IMR-90 (cell line): ENCODE results near the gene EIF4H. TPM values are rescaled to one million over a fixed set of nuclear protein-coding genes. Genes with fewer than 3 reads are reported as not detected.

Experiments
- ATAC-seq: fragments of 200-7000 bp; cut with Tn5 transposase; 2 replicates; pipeline ENCODE4 v1.9.1; 2020; ENCODE audit warnings: low read depth, mild to moderate bottlenecking, moderate library complexity
- BruUV-seq: library from RNA; stranded (reverse); fragments of 400-500 nt; replicated peaks from 2 replicates; lab custom pipeline; 2021; lab: Mats Ljungman, UMichigan
- CTCF ChIA-PET: fragments of 300-600 bp; formaldehyde crosslinking; extraction: SDS; loops from one replicate; lab custom pipeline; 2021; ENCODE audit warnings: antibody characterized with exemption; lab: Yijun Ruan, JAX
- POLR2A ChIA-PET: fragments of 300-600 bp; sonication (Branson Sonifier 250); formaldehyde crosslinking; loops from one replicate; lab custom pipeline; 2022; ENCODE audit warnings: antibody characterized with exemption; ENCODE audit not compliant: unreplicated experiment; lab: Charles Lee
- DNase-seq: peaks from one replicate; pipeline ENCODE4 v3.0.0; 2013
- H2AFZ ChIP-seq: replicated peaks from 2 replicates; pipeline ENCODE3; 2013; ENCODE audit warnings: low read length, mild to moderate bottlenecking; ENCODE audit not compliant: poor library complexity
- H2AK5ac ChIP-seq: 2 replicates; pipeline ENCODE4 v1.6.1; 2013; ENCODE audit warnings: low read depth, low read length, inconsistent platforms
- H2AK9ac ChIP-seq: replicated peaks from 2 replicates; pipeline ENCODE3; 2013; ENCODE audit warnings: mild to moderate bottlenecking, low read depth, low read length, moderate library complexity; ENCODE audit not compliant: poor library complexity
- H2BK120ac ChIP-seq: 2 replicates; pipeline ENCODE4 v1.6.1; 2013; ENCODE audit warnings: low read depth, low read length, inconsistent platforms
- H2BK15ac ChIP-seq: 3 replicates; pipeline ENCODE4 v1.6.1; 2013; ENCODE audit warnings: low read depth, low read length, inconsistent platforms
- H2BK20ac ChIP-seq: 2 replicates; pipeline ENCODE4 v1.6.1; 2013; ENCODE audit warnings: low read depth, mild to moderate bottlenecking, inconsistent platforms, low read length, moderate library complexity
- H2BK5ac ChIP-seq: 2 replicates; pipeline ENCODE4 v1.6.1; 2013; ENCODE audit warnings: mild to moderate bottlenecking, low read depth, low read length, inconsistent platforms; ENCODE audit not compliant: poor library complexity, severe bottlenecking
- H3K14ac ChIP-seq: replicated peaks from 2 replicates; pipeline ENCODE4 v1.6.1; 2013; ENCODE audit warnings: low read depth, low read length, inconsistent platforms
- H3K18ac ChIP-seq: 2 replicates; pipeline ENCODE4 v1.6.1; 2013; ENCODE audit warnings: low read depth, low read length, control low read depth
- H3K23ac ChIP-seq: 2 replicates; pipeline ENCODE4 v1.6.1; 2013; ENCODE audit warnings: low read depth, low read length, inconsistent platforms
- H3K27ac ChIP-seq: 2 replicates; pipeline ENCODE4 v1.5.1; 2013; ENCODE audit warnings: mild to moderate bottlenecking, control low read depth, low read length; ENCODE audit not compliant: insufficient read depth
- H3K27me3 ChIP-seq: 2 replicates; pipeline ENCODE4 v1.6.1; 2013; ENCODE audit warnings: low read length; ENCODE audit not compliant: control insufficient read depth, insufficient read depth
- H3K36me3 ChIP-seq: 2 replicates; pipeline ENCODE4 v1.6.1; 2013; ENCODE audit warnings: low read length, mixed read lengths; ENCODE audit not compliant: control insufficient read depth, insufficient read depth
- H3K4ac ChIP-seq: 2 replicates; pipeline ENCODE4 v1.6.1; 2013; ENCODE audit warnings: low read depth, low read length, inconsistent platforms
- H3K4me1 ChIP-seq: 2 replicates; pipeline ENCODE4 v1.6.1; 2013; ENCODE audit warnings: low read length, mixed read lengths; ENCODE audit not compliant: control insufficient read depth, insufficient read depth
- H3K4me2 ChIP-seq: 2 replicates; pipeline ENCODE4 v1.6.1; 2013; ENCODE audit warnings: low read depth, mild to moderate bottlenecking, control low read depth, low read length, moderate library complexity
- H3K4me3 ChIP-seq: 2 replicates; pipeline ENCODE4 v1.5.1; 2013; ENCODE audit warnings: low read depth, mild to moderate bottlenecking, control low read depth, low read length, moderate library complexity; ENCODE audit not compliant: insufficient read depth
- H3K56ac ChIP-seq: 2 replicates; pipeline ENCODE4 v1.6.1; 2013; ENCODE audit warnings: low read length, inconsistent platforms; ENCODE audit not compliant: insufficient read depth; ENCODE audit errors: extremely low read depth
- H3K79me1 ChIP-seq, 2 experiments: 2 replicates each; pipeline ENCODE4 v1.6.1; 2013; ENCODE audit warnings: low read length in 2 of 2, inconsistent platforms in 1 of 2, low read depth in 1 of 2
- H3K9ac ChIP-seq: 2 replicates; pipeline ENCODE4 v1.6.1; 2013; ENCODE audit warnings: low read depth, low read length, control low read depth
- H3K9me1 ChIP-seq: 2 replicates; pipeline ENCODE4 v1.6.1; 2013; ENCODE audit warnings: low read length, inconsistent platforms; ENCODE audit not compliant: insufficient read depth
- H3K9me3 ChIP-seq: 2 replicates; pipeline ENCODE4 v1.6.1; 2013; ENCODE audit warnings: low read length; ENCODE audit not compliant: control insufficient read depth, insufficient read depth
- H4K20me1 ChIP-seq: 2 replicates; pipeline ENCODE4 v1.6.1; 2013; ENCODE audit warnings: low read length, inconsistent platforms; ENCODE audit not compliant: insufficient read depth
- H4K5ac ChIP-seq: 2 replicates; pipeline ENCODE4 v1.6.1; 2013; ENCODE audit warnings: mild to moderate bottlenecking, low read depth, low read length, control low read depth
- H4K8ac ChIP-seq, 2 experiments: 2 replicates each; pipeline ENCODE4 v1.6.1; 2013; ENCODE audit warnings: low read depth in 2 of 2, low read length in 2 of 2, control low read depth in 1 of 2, inconsistent platforms in 1 of 2
- H4K91ac ChIP-seq: 2 replicates; pipeline ENCODE4 v1.6.1; 2013; ENCODE audit warnings: low read depth, low read length, inconsistent platforms; ENCODE audit not compliant: insufficient read depth
- BHLHE40 ChIP-seq: fragments of 150-350 bp; IDR thresholded peaks from 2 replicates; pipeline ENCODE4 v1.6.1; 2016; ENCODE audit warnings: mild to moderate bottlenecking, low read depth, low read length
- CTCF ChIP-seq: conservative IDR thresholded peaks from 2 replicates; pipeline ENCODE4 v1.5.1; 2012; ENCODE audit warnings: mild to moderate bottlenecking, low read depth, low read length, improper control_type of control experiment
- MAFK ChIP-seq: IDR thresholded peaks from 2 replicates; pipeline ENCODE4 v1.6.1; 2012; ENCODE audit warnings: low read depth, low read length, improper control_type of control experiment
- NFE2L2 ChIP-seq: fragments of 150-350 bp; IDR thresholded peaks from 2 replicates; pipeline ENCODE4 v1.6.1; 2016; ENCODE audit warnings: low read depth, mild to moderate bottlenecking, low read length
- POLR2A ChIP-seq: IDR thresholded peaks from 2 replicates; pipeline ENCODE4 v1.6.1; 2012; ENCODE audit warnings: mild to moderate bottlenecking, low read depth, low read length
- USF2 ChIP-seq: fragments of 150-350 bp; IDR thresholded peaks from 2 replicates; pipeline ENCODE4 v1.6.1; 2017; ENCODE audit warnings: mild to moderate bottlenecking, antibody characterized with exemption, low read length, low read depth
- WGBS, 2 experiments: methylation state at CpG; one replicate each; pipeline versions ENCODE4 v1.1.5 to v1.1.7; 2013; ENCODE audit warnings: missing lambda C conversion rate in 2 of 2; ENCODE audit not compliant: insufficient read length in 1 of 2; ENCODE audit errors: extremely low coverage in 2 of 2; 5-methylcytosine and 5-hydroxymethylcytosine counted together
- dilution Hi-C: fragments of 300-500 bp; cut with HindIII; formaldehyde crosslinking; loops from one replicate; pipeline ENCODE4 v1.14.3; 2018; ENCODE audit warnings: low sequenced_read_pairs; ENCODE audit not compliant: unreplicated experiment
- in situ Hi-C: fragments of 300-500 bp; cut with MboI; formaldehyde crosslinking; loops from 3 replicates; pipeline ENCODE4 v1.14.3; 2019; ENCODE audit warnings: low sequenced_read_pairs, inconsistent platforms, mixed read lengths
- intact Hi-C: fragments of 100-400 bp; cut with micrococcal nuclease; formaldehyde crosslinking; loops from 2 replicates; pipeline ENCODE4 v1.10.0; 2022
- polyA plus RNA-seq, 3 experiments: library from polyadenylated mRNA; depleted of rRNA; stranded (reverse); fragments of >200 nt; gene quantifications; 2 replicates each; pipeline ENCODE4 v1.2.3, GENCODE V29; 2012; ENCODE audit warnings: low replicate concordance in 1 of 3
- total RNA-seq: library from RNA; depleted of rRNA; stranded (reverse); fragments of >200 nt; gene quantifications from 2 replicates; pipeline ENCODE4 v1.2.3, GENCODE V29; 2012

Gene EIF4H
- total and polyA plus RNA-seq, 2 of the 4 experiments (the other 2 are of a cell fraction) = 241 to 321 TPM

GRCh38 chr7:74218343-74218698, 44.2 kb downstream of the EIF4H start:
- Histone ChIP-seq H2BK120ac (no peak overlapping the region), H4K5ac (no peak overlapping the region), H3K79me1 (no peaks in the 10 kb centered on the region), H4K20me1 (no peaks in the 10 kb centered on the region), H3K4ac (no peak overlapping the region), H3K18ac (no peak overlapping the region), H3K14ac (no peak overlapping the region), H3K4me2 (no peak overlapping the region), H3K27ac (no peak overlapping the region), H2BK20ac (no peak overlapping the region), H2BK15ac (no peak overlapping the region), H2AK9ac (no peak overlapping the region), H4K8ac (no peak overlapping the region), H2AK5ac (no peak overlapping the region), H4K91ac (no peak overlapping the region), H3K9me1 (no peaks in the 10 kb centered on the region), H3K27me3 (no peaks in the 10 kb centered on the region; the same call in 1 of the 2 replicates), H3K36me3 (no peaks in the 10 kb centered on the region), H3K56ac (no peak overlapping the region), H3K9ac (no peak overlapping the region), H3K4me1 (no peaks in the 10 kb centered on the region), H2BK5ac (no peak overlapping the region), H3K23ac (no peak overlapping the region), H3K4me3 (no peak overlapping the region), H2AFZ (no peak overlapping the region), H3K9me3 (peaks cover 5% of the 10 kb centered on the region)
- TF ChIP-seq MAFK = no peak
- no peak for TF ChIP-seq USF2
- TF ChIP-seq NFE2L2 = no peak
- no peak for TF ChIP-seq BHLHE40
- no peak for TF ChIP-seq POLR2A
- no peak for TF ChIP-seq CTCF
- no peak for DNase-seq
- intact Hi-C loops = no loop called here
- in situ Hi-C loops = loop anchor here (25.0 kb wide), 1 partner anchor 344 kb away; no protein-coding TSS in a partner anchor
- 73% methylated on average over 2 of the region's 2 CpGs; no CpG with 5 or more reads in 1 of the 2 experiments for WGBS, 2 experiments
- no peak for ATAC-seq
- POLR2A ChIA-PET = no interaction called here
- no TSS peak for BruUV-seq
- dilution Hi-C loops = no loop called here
- CTCF ChIA-PET = no interaction called here
